ENCODE measurements around the gene DDAH1.
"Not testable (repeated sequence)": the region's sequence is repeated elsewhere in the genome, so short reads cannot be mapped to it uniquely, and the experiment has no call there.

Gene DDAH1

DNA sequence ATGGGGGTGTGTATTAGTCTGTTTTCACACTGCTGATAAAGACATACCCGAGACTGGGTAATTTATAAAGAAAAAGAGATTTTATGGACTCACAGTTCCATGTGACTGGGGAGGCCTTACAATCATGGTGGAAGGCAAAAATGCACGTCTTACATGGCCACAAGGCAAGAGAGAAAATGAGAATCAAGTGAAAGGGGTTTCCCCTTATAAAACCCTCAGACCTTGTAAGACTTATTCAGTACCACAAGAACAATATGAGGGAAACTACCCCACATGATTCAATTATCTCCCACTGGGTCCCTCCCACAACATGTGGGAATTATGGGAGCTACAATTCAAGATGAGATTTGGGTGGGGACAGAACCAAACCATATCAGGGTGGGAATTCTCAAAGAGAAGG is 5.2 kb upstream of the DDAH1 start:
- DNase-seq (ENCODE audit: low read depth in 2 of 2) = not testable (repeated sequence)

- DNase-seq (ENCODE audit: low read depth in 2 of 2) = no peak
Observed at GRCh38 chr1:85467929-85468540, 3.1 kb upstream of the DDAH1 start.

- DNase-seq (ENCODE audit: low read depth in 2 of 2) = no peak
Observed at GRCh38 chr1:85467036-85467435, 2.1 kb upstream of the DDAH1 start.

- DNase-seq (ENCODE audit: low read depth in 2 of 2) = no peak
Observed at GRCh38 chr1:85465786-85466134, 801 bp upstream of the DDAH1 start.

- DNase-seq (ENCODE audit: low read depth in 2 of 2) = peak in 1 of 2 donors; percentile 6
Observed at GRCh38 chr1:85464497-85465098, 361 bp downstream of the DDAH1 start.

- no peak for DNase-seq (ENCODE audit: low read depth in 2 of 2)
Observed at GRCh38 chr1:85463731-85464496, 1.0 kb downstream of the DDAH1 start.

DNA sequence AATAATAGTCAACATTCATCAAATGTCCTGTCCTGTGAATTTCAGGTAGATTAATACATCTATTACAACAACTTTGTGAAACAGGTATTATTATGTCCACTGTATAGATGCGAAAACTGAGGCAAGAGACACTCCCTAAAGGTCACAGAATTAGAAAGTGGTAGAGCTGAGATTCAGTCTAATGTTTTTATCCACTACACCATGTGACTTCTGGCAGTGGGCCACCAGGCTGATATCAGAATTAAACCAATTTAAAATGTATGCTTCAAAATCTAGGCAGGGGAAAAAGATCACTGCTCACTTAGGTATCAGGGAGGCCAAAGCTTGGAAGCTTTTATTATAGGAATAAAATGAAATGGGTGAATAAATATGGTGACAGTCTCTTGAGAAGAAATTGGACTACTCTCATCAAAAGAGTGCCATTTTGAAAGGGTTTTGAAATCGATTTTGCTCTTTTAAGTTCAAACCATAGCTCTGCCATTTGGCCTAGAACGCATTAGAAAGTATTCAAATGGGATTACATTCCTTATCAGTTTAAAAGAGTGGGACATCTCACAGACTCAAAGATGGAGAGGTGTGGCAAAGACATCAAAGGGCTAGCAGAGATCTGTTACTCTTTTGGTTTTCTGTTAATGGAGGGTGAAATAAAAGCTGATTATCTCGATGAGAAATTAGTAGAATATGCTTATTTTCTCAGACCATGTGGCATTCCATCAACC is 1.9 kb downstream of the DDAH1 start:
- no peak for DNase-seq (ENCODE audit: low read depth in 2 of 2)

GRCh38 chr1:85461216-85461918 is 3.6 kb downstream of the DDAH1 start:
- DNase-seq (ENCODE audit: low read depth in 2 of 2) = no peak

DNA sequence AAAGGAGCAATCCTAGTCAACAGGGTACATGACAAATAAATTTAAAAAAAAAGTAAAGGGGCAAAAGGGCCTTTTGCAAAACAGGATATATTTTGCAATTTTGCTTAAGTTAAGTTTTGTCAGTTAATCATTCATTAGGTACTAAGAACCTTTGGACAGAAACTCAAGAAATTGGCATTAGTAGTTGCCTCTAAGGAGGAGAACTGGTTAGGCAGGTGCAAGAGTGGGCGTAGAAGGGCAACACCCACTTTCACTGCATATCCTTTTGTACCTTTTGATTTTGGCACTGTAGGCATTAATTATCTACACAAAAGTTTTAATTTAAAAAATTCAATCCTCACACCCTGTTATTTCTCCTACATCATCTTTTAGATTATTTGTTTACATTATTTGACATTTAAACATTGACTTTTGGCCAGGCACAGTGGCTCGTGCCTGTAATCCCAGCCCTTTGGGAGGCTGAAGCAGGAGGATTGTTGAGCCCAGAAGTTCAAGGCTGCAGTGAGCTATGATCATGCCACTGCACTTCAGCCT is 4.3 kb downstream of the DDAH1 start:
- DNase-seq (ENCODE audit: low read depth in 2 of 2) = no peak

- DNase-seq (ENCODE audit: low read depth in 2 of 2) = no peak
Observed at GRCh38 chr1:85459290-85459689, 5.7 kb downstream of the DDAH1 start.

GRCh38 chr1:85454214-85454613 is 10.7 kb downstream of the DDAH1 start:
- no peak for DNase-seq (ENCODE audit: low read depth in 2 of 2)

GRCh38 chr1:85453640-85454194 is 11.2 kb downstream of the DDAH1 start:
- DNase-seq (ENCODE audit: low read depth in 2 of 2) = no peak

GRCh38 chr1:85452948-85453347 is 12.0 kb downstream of the DDAH1 start:
- DNase-seq (ENCODE audit: low read depth in 2 of 2) = no peak

GRCh38 chr1:85451236-85451830 is 13.6 kb downstream of the DDAH1 start:
- no peak for DNase-seq (ENCODE audit: low read depth in 2 of 2)

GRCh38 chr1:85450832-85451231 is 14.1 kb downstream of the DDAH1 start:
- no peak for DNase-seq (ENCODE audit: low read depth in 2 of 2)

DNA sequence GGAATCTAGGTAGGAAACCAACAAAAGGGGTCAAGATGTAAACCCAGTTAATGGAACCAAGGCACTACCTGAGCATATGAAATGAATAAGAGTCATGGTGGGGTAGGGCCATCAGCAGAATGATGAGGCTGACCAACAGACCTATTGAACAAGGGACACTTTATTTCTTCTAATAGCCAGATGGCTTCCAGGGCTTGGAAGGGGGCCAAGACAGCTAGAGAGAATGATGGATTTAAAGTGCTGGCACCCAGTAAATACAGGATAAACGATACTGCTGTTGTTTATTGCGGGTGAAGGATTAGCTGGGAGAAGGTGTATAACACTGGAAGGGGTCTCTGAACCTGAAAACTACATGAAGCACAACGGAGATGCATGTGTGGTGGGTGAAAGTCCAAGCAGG is 15.6 kb downstream of the DDAH1 start:
- no peak for DNase-seq (ENCODE audit: low read depth in 2 of 2)

GRCh38 chr1:85448358-85448757 is 16.6 kb downstream of the DDAH1 start:
- DNase-seq (ENCODE audit: low read depth in 2 of 2) = no peak

GRCh38 chr1:85447006-85447943 is 17.7 kb downstream of the DDAH1 start:
- DNase-seq (ENCODE audit: low read depth in 2 of 2) = no peak

- no peak for DNase-seq (ENCODE audit: low read depth in 2 of 2)
Observed at GRCh38 chr1:85445906-85446305, 19.1 kb downstream of the DDAH1 start.

- DNase-seq (ENCODE audit: low read depth in 2 of 2) = no peak
Observed at GRCh38 chr1:85444381-85444780, 20.6 kb downstream of the DDAH1 start.

All from stimulated activated CD8-positive, alpha-beta memory T cell treated with anti-CD3 and anti-CD28 coated beads, Interleukin-15, amount 100 ng/mL, for 48 hours (primary cell).